Caco-2 (cell line): ENCODE measurements around the gene ZKSCAN8. TPM values are rescaled to one million over a fixed set of nuclear protein-coding genes. Genes with fewer than 3 reads are reported as not detected.
"Not testable (repeated sequence)": the region's sequence is repeated elsewhere in the genome, so short reads cannot be mapped to it uniquely, and the experiment has no call there.

Source experiments
- BruUV-seq: library from RNA; stranded (reverse); fragments of 400-500 nt; replicated peaks from 2 replicates; lab custom pipeline; 2021; lab: Mats Ljungman, UMichigan
- CTCF ChIA-PET: fragments of 300-600 bp; sonication (Branson Sonifier 250); formaldehyde crosslinking; loops from one replicate; lab custom pipeline; 2022; ENCODE audit warnings: antibody characterized with exemption; lab: Charles Lee
- POLR2A ChIA-PET: fragments of 300-600 bp; sonication (Branson Sonifier 250); formaldehyde crosslinking; loops from one replicate; lab custom pipeline; 2022; ENCODE audit warnings: antibody characterized with exemption; lab: Charles Lee
- DNase-seq, 2 experiments: peaks; one replicate each; pipeline versions ENCODE4 v3.0.0 to v3.0.0-alpha.2; 2020 to 2022
- H3K27me3 ChIP-seq: replicated peaks from 2 replicates; pipeline ENCODE4 v1.6.0; 2011; ENCODE audit warnings: low read length; ENCODE audit not compliant: control insufficient read depth, insufficient read depth
- H3K36me3 ChIP-seq: 2 replicates; pipeline ENCODE4 v1.5.1; 2011; ENCODE audit warnings: low read length; ENCODE audit not compliant: control insufficient read depth, insufficient read depth
- H3K4me1 ChIP-seq: fragments of 250-450 bp; sonication (Bioruptor Pico); 2 replicates; pipeline ENCODE4 v1.5.1; 2020; ENCODE audit warnings: mild to moderate bottlenecking
- H3K4me3 ChIP-seq: 2 replicates; pipeline ENCODE4 v1.5.1; 2011; ENCODE audit warnings: low read depth, mild to moderate bottlenecking, control low read depth, low read length
- H3K9me3 ChIP-seq: fragments of 250-450 bp; sonication (Bioruptor Pico); 2 replicates; pipeline ENCODE4 v1.5.1; 2020; ENCODE audit warnings: mild to moderate bottlenecking, moderate library complexity
- H3K27ac Mint-ChIP-seq: one replicate; pipeline ENCODE4 v1.8.0; 2022; ENCODE audit warnings: mixed read lengths; ENCODE audit not compliant: unreplicated experiment
- H3K27me3 Mint-ChIP-seq: one replicate; pipeline ENCODE4 v1.8.0; 2022; ENCODE audit warnings: mixed read lengths; ENCODE audit not compliant: insufficient read depth, unreplicated experiment
- H3K36me3 Mint-ChIP-seq: one replicate; pipeline ENCODE4 v1.8.0; 2022; ENCODE audit warnings: mild to moderate bottlenecking, mixed read lengths; ENCODE audit not compliant: insufficient read depth, unreplicated experiment
- H3K4me1 Mint-ChIP-seq: one replicate; pipeline ENCODE4 v1.8.0; 2022; ENCODE audit warnings: low read depth, mixed read lengths; ENCODE audit not compliant: unreplicated experiment
- H3K4me3 Mint-ChIP-seq: one replicate; pipeline ENCODE4 v1.8.0; 2022; ENCODE audit warnings: mild to moderate bottlenecking, moderate library complexity, mixed read lengths; ENCODE audit not compliant: unreplicated experiment
- H3K9me3 Mint-ChIP-seq: one replicate; pipeline ENCODE4 v1.8.0; 2022; ENCODE audit warnings: mixed read lengths; ENCODE audit not compliant: unreplicated experiment
- intact Hi-C: fragments of 100-400 bp; cut with micrococcal nuclease; formaldehyde crosslinking; loops from one replicate; pipeline ENCODE4 v1.10.0; 2022; ENCODE audit not compliant: unreplicated experiment
- total RNA-seq: library from RNA; stranded (reverse); gene quantifications from 2 replicates; pipeline ENCODE4 v1.2.3, GENCODE V29; 2022
- TF ChIP-seq, protein P1 (sequence below), 2 experiments: fragments of 200-600 bp in 1 of 2; IDR thresholded peaks; 1 replicate in 1 of 2; 2 replicates in 1 of 2; pipeline versions ENCODE4 v1.5.1 to v1.8.0; 2011 to 2022; ENCODE audit warnings: antibody characterized with exemption in 1 of 2, control low read depth in 1 of 2, inconsistent platforms in 1 of 2, low read depth in 1 of 2, low read length in 1 of 2, mild to moderate bottlenecking in 1 of 2, moderate library complexity in 1 of 2; ENCODE audit not compliant: insufficient read depth in 1 of 2, severe bottlenecking in 1 of 2, unreplicated experiment in 1 of 2

Gene ZKSCAN8
- total RNA-seq, 1 experiment from 2014 or later: 17.0 TPM

DNA sequence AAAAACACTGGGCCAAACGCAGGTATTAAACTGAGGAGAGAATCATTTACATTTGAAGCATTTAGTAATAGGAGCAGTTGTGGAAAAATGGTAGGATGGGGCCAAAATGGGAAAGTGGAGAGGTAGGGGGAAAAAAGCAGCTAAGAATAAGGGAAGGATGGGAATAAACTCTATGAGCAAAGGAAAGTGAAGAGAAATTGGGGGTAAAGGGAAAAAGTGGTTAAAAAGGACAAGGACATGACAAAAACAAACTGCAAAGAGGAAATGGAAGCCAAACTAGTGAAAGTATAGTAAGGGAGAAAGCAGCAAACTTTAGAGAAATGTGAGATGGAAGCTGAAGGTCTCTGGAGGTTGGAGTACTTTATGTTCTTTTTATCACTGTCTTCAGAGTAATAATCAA, 23.5 kb upstream of the ZKSCAN8 start:
- no peaks in the 10 kb centered on the region for H3K36me3 Mint-ChIP-seq
- ChIA-PET CTCF (no interaction called here), POLR2A (no interaction called here)
- no peaks in the 10 kb centered on the region for H3K9me3 ChIP-seq
- no peaks in the 10 kb centered on the region for H3K27me3 ChIP-seq
- H3K4me1 ChIP-seq: no peaks in the 10 kb centered on the region
- no TSS peak for BruUV-seq
- no peak overlapping the region for H3K4me3 Mint-ChIP-seq
- intact Hi-C loops: no loop called here
- no peaks in the 10 kb centered on the region for H3K9me3 Mint-ChIP-seq
- H3K4me3 ChIP-seq: no peak overlapping the region
- DNase-seq: no peak
- no peaks in the 10 kb centered on the region for H3K36me3 ChIP-seq
- peaks cover 2% of the 10 kb centered on the region for H3K4me1 Mint-ChIP-seq
- no peak overlapping the region for H3K27ac Mint-ChIP-seq
- TF ChIP-seq, protein P1, sequence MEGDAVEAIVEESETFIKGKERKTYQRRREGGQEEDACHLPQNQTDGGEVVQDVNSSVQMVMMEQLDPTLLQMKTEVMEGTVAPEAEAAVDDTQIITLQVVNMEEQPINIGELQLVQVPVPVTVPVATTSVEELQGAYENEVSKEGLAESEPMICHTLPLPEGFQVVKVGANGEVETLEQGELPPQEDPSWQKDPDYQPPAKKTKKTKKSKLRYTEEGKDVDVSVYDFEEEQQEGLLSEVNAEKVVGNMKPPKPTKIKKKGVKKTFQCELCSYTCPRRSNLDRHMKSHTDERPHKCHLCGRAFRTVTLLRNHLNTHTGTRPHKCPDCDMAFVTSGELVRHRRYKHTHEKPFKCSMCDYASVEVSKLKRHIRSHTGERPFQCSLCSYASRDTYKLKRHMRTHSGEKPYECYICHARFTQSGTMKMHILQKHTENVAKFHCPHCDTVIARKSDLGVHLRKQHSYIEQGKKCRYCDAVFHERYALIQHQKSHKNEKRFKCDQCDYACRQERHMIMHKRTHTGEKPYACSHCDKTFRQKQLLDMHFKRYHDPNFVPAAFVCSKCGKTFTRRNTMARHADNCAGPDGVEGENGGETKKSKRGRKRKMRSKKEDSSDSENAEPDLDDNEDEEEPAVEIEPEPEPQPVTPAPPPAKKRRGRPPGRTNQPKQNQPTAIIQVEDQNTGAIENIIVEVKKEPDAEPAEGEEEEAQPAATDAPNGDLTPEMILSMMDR (IDR thresholded peaks at IDR 0.05; ENCODE audit: insufficient read depth in 1 of 2, low read depth in 1 of 2, low read length in 1 of 2, severe bottlenecking in 1 of 2, unreplicated experiment in 1 of 2): no peak
- no peaks in the 10 kb centered on the region for H3K27me3 Mint-ChIP-seq

DNA sequence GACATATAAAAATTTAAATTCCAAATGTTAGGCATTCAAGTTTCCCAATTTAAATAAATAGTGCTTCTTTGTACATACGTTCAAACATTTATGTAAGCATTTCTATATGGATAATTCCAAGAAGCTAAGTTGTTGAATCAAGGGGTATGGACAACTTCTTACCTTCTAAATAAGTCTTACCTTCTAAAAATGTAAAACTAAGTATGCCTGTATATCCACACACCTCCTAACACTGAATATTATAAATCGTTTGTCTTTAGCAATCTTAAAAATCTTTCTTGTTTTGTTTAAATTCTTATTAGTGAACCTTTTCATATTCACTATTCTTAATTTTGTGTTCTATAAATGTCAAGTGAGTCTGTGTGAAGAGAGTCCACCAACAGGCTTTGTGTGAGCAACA, 19.8 kb upstream of the ZKSCAN8 start:
- Histone ChIP-seq H3K36me3 (no peaks in the 10 kb centered on the region), H3K4me1 (no peaks in the 10 kb centered on the region), H3K4me3 (no peak overlapping the region), H3K9me3 (no peaks in the 10 kb centered on the region), H3K27me3 (no peaks in the 10 kb centered on the region)
- POLR2A ChIA-PET: no interaction called here
- CTCF ChIA-PET: no interaction called here
- BruUV-seq: no TSS peak
- no peak for DNase-seq
- Mint-ChIP-seq H3K4me3 (no peak overlapping the region), H3K4me1 (peaks cover 16% of the 10 kb centered on the region), H3K27ac (no peak overlapping the region), H3K27me3 (no peaks in the 10 kb centered on the region), H3K9me3 (no peaks in the 10 kb centered on the region), H3K36me3 (no peaks in the 10 kb centered on the region)
- intact Hi-C loops: no loop called here
- TF ChIP-seq, protein P1 (IDR thresholded peaks at IDR 0.05; ENCODE audit: insufficient read depth in 1 of 2, low read depth in 1 of 2, low read length in 1 of 2, severe bottlenecking in 1 of 2, unreplicated experiment in 1 of 2): no peak

DNA sequence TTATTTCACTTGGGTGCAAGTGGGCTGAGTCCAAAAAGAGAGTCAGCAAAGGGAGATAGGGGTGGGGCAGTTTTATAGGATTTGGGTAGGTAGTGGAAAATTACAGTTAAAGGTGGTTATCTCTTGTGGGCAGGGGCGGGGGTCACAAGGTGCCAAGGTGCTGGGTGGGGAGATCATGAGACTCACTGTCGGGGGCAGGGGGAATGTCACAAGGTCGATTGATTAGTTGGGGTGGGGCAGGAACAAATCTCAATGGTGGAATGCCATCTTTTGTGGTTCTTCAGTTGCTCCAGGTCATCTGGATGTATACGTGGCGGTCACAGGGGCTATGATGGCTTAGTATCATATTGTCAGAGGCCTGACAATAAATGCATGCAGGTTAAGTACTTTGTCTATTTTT, 19.4 kb upstream of the ZKSCAN8 start:
- H3K4me3 Mint-ChIP-seq, H3K36me3 Mint-ChIP-seq: not testable (repeated sequence)

More for the DNA sequence above, 19.4 kb upstream of the ZKSCAN8 start:
- H3K9me3 ChIP-seq, H3K4me1 ChIP-seq, intact Hi-C loops, H3K4me3 ChIP-seq, H3K27ac Mint-ChIP-seq, H3K27me3 ChIP-seq, H3K36me3 ChIP-seq, H3K27me3 Mint-ChIP-seq, BruUV-seq, POLR2A ChIA-PET, H3K9me3 Mint-ChIP-seq, DNase-seq: not testable (repeated sequence)
- peaks cover 16% of the 10 kb centered on the region for H3K4me1 Mint-ChIP-seq
- CTCF ChIA-PET: interaction anchor here (0.9 kb wide), 1 partner anchor 261 kb away, joined by 3 read pairs; no protein-coding TSS in a partner anchor
